HG02970 (cell line): ENCODE measurements around the gene GNB4.
A peak's percentile ranks its signal among the peaks of the same experiment; 100 is the strongest.

Experiments
- ATAC-seq: cut with Tn5 transposase; IDR thresholded peaks from one replicate; pipeline ENCODE4 v1.9.1; 2021; ENCODE audit warnings: mild to moderate bottlenecking, moderate library complexity, moderate number of reproducible peaks; ENCODE audit not compliant: unreplicated experiment, low FRiP score

The GNB4 gene

DNA sequence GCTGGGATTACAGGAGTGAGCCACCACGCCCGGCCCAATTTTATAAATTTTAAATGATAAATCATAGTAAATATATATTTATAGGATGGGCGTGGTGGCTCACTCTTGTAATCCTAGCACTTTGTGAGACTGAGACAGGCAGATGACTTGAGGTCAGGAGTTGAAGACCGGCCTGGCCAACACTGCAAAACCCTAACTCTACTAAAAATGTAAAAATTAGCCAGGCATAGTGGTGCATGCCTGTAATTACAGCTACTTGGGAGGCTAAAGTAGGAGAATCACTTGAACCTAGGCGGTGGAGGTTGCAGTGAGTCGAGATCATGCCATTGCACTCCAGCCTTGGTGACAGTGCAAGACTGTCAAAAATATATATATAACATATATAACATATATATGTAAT lies 77.3 kb downstream of the GNB4 start:
- no peak for ATAC-seq

DNA sequence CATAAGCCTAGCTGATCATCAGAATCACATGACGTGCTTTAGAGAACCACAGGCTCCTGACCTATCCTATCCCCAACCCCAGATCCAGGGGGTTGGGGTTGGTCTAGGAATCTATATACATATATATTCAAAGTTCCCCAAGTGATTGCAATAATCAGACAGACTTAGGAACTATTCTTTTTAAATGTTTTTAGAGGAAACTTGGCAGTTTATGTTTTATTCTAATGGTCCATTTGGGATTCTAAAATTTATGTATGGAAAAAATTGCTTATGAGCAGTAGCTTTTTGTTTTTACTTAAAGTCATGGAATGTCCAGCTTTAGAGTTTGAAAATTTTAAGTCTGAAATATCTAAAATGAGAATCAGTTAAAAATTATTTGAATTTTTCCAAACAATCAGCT lies 81.6 kb downstream of the GNB4 start:
- ATAC-seq, result no peak

DNA sequence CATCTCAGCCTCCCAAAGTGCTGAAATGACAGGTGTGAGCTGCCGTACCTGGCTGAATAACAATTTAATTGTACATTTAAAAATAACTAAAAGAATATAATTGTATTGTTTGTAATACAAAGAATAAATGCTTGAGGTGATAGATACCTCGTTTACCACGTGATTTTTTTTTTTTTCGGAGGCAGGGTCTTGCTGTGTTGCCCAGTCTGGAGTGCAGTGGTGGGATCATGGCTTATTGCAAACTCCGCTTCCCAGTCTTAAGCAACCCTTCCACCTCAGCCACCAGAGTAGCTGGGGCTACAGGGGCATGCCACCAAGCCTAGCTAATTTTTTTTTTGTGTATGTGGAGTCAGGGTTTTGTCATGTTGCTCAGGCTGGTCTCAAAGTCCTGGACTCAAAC lies 87.9 kb downstream of the GNB4 start:
- no peak for ATAC-seq

DNA sequence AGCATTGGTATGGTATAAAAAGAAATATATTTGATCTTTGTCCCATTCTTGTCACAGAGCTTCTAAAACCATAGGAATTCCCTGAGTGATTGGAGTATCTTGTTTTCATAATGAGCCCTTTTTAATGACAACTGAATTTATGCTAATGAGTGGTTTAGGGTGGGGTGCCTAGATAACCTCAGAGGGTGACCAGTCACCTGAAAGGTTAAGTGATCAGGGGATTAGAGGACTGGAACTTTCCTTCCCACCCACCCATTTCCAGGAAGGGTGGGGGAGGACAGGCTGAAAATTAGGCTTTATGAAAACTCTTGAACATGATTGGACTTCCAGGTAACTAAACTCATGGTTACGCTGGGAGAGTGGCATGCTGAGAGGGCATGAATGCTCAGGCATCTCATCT lies 95.3 kb downstream of the GNB4 start:
- ATAC-seq, result no peak

DNA sequence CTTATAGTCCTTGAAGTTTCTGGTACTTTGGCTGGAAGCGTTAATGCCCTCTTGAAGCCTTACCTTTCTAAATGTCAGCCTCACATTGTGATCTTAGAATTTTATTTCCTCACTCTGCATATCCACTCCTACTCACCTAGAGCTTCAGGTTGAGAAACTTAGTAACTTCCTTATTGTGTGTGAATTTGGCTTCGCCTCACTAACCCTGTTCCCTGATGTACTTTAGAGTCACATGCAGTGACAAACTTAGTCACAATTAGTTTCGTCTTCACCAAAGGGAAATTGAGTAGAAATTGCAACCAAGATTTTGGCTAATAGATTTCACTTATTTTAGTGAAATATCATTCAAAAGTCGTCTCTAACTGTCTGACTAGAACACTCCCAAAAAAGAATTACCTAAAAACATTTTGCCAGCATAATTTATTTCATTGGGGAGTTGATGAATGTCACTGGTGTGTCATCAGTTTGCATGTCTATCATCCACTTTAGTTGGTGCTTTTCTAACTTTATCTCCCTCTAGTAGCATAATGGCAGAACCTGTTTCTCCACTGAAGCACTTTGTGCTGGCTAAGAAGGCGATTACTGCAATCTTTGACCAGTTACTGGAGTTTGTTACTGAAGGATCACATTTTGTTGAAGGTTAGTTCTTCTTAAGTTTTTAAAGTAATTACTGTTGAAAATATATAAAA lies 102.8 kb downstream of the GNB4 start:
- peak; percentile 37 for ATAC-seq

DNA sequence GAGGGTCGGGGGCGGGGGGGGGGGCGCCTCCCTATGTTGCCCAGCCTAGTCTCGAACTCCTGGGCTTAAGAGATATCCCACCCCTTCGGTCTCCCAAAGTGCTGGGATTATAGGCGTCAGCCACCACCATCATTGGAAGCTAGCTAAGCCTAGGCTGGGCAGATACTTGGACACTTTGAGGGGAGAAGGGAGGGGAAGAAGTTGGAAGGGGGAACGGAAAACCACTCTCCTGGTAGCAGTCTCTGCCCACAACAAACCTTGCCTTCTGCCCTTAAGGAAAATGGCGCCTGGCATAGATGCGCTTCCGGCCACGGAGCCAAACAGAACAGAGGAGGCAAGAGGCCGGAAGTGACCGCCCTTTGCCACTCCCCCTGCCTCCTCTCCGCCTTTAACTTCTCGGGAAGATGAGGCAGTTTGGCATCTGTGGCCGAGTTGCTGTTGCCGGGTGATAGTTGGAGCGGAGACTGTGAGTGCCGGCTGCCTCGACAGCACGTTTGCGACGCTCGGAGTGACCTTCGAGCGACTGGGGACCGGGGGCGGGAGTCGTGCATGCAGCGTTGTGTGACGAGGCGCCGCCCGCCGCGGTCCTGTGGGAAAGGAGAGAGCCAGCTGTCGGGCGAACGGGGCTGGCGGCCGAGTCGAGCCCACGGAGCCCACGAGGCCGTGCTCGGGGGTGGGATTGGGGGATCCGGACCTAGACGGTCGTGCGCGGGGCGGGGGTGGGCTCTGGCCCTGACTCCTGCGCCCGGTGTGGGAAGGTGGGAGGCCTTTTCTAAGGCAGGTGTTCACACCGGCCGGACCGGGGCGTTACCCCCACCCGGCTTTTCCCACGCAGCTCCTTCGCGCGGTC lies 103.7 kb downstream of the GNB4 start, which contains the start of gene MFN1:
Gene MFN1, plus strand, starts transcription at position 365 of the 850 bp plus-strand sequence. CDS start 1,143 bp downstream, outside the sequence.
- ATAC-seq, result peak; percentile 93
